Measurements from ENCODE around the gene ZNF784.

DNA sequence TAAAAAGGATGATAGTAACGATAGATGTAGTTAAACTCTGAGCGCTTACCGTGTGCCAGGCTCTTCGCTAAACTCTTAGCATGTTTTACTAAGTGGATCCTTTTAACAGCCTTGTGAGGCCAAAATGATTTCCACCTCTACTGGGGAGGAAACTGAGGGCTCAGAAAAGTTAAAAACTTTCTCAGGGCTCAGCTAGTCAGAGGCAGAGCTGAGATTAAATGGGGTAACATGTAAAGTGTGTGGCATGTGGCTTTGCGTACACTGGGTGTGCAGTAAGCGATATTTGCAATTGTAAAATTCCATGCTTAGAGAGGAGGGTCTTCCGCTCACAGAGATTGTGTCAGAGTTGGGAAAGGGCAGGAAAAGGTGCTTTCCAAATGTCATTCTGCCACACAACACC, 32.2 kb upstream of the ZNF784 start:
- no peak for TF ChIP-seq ARNTL (CRISPR knock-in tag; IDR thresholded peaks at IDR 0.05)
- TF ChIP-seq ZSCAN31 (CRISPR knock-in tag; IDR thresholded peaks at IDR 0.05; ENCODE audit: low read depth), result no peak
- no peak for TF ChIP-seq ZBTB4 (CRISPR knock-in tag; IDR thresholded peaks at IDR 0.05; ENCODE audit: borderline replicate concordance)
- TF ChIP-seq CTCF (CRISPR knock-in tag; IDR thresholded peaks at IDR 0.05), result no peak
- TF ChIP-seq SP2 (CRISPR knock-in tag; IDR thresholded peaks at IDR 0.05), result no peak
- TF ChIP-seq ZBTB49 (CRISPR knock-in tag; IDR thresholded peaks at IDR 0.05; ENCODE audit: borderline replicate concordance), result no peak
- TF ChIP-seq NR3C1 (CRISPR knock-in tag; IDR thresholded peaks at IDR 0.05), result no peak
- no peak for TF ChIP-seq ZKSCAN8 (CRISPR knock-in tag; IDR thresholded peaks at IDR 0.05; ENCODE audit: borderline replicate concordance)
- TF ChIP-seq PHF20 (CRISPR knock-in tag; IDR thresholded peaks at IDR 0.05), result no peak

Measured in HepG2 (cell line).